ENCODE measurements around the gene TBL3. TPM values are rescaled to one million over a fixed set of nuclear protein-coding genes. Genes with fewer than 3 reads are reported as not detected.

The TBL3 gene
- total RNA-seq, 2 experiments from 2014 or later: 37.6 to 37.9 TPM

DNA sequence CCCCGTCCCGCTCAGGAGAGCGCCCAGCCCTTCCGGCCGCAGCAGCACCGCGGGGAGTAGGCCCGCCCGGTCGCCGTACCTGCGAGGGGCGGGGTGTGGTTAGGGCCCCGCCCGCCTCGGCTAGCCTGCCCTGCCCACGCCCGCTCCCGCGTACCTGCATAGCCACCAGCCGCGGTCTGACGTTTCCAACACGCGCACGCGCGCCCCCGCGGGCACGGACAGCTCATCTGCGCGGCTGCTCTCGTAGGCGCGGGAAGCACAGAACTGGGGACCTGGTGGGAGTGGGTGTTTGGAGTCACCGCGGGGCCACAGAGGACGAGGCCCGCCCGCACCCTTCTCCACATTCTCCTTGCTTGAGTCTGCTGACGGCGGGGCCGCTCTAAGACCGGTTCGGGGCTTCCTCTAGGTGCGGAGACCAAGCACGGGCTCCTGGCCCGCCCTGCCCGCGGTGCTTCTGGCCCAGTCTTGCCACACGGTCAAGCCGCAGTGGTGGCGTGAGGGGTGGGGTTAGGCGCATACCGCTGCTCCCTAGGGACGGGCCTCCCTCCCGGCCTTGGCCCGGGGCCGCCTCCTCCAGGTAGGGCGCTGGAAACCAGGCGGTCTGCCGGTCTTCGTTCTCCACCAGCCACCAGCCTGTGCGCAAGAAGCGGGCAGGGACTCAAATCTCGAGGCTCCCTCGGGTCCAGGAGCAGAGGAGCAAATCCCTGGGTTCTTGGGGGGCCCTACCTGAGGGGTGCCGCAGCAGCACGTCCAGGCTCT is 7.6 kb downstream of the TBL3 start:
- Mint-ChIP-seq H3K27me3 (ENCODE audit: low read depth) (peaks cover 27% of the 10 kb centered on the region), H3K36me3 (ENCODE audit: low read depth) (peaks cover 18% of the 10 kb centered on the region), H3K9me3 (ENCODE audit: insufficient read depth) (no peaks in the 10 kb centered on the region), H3K4me1 (ENCODE audit: low read depth) (peaks cover 10% of the 10 kb centered on the region), H3K4me3 (no peak overlapping the region), H3K27ac (no peak overlapping the region)
- no peak for DNase-seq
- ChIA-PET POLR2A (interaction anchor here (1.5 to 3.5 kb wide), 2 partner anchors 8 to 15 kb away, joined by 7 to 18 read pairs; partner anchors contain the start of genes RPS2 and TBL3), CTCF (interaction anchor here (1.5 kb wide), 1 partner anchor 17 kb away, joined by 3 read pairs; no protein-coding TSS in a partner anchor)
- no peak for ATAC-seq

- DNase-seq (no peak), ATAC-seq (no peak)
- H3K36me3 Mint-ChIP-seq (ENCODE audit: low read depth): peaks cover 14% of the 10 kb centered on the region
- ChIA-PET POLR2A (interaction anchor here (1.5 to 3.5 kb wide), 2 partner anchors 8 to 15 kb away, joined by 7 to 18 read pairs; partner anchors contain the start of genes RPS2 and TBL3), CTCF (interaction anchor here (1.0 to 1.5 kb wide), 2 partner anchors 16 to 117 kb away, joined by 3 read pairs; no protein-coding TSS in a partner anchor)
- H3K27ac Mint-ChIP-seq: no peak overlapping the region
- H3K27me3 Mint-ChIP-seq (ENCODE audit: low read depth): peaks cover 27% of the 10 kb centered on the region
- H3K9me3 Mint-ChIP-seq (ENCODE audit: insufficient read depth): no peaks in the 10 kb centered on the region
- peaks cover 15% of the 10 kb centered on the region for H3K4me1 Mint-ChIP-seq (ENCODE audit: low read depth)
- H3K4me3 Mint-ChIP-seq: no peak overlapping the region
Measured at GRCh38 chr16:1980030-1980769, 8.3 kb downstream of the TBL3 start.

- peaks cover 27% of the 10 kb centered on the region for H3K27me3 Mint-ChIP-seq (ENCODE audit: low read depth)
- H3K27ac Mint-ChIP-seq: no peak overlapping the region
- POLR2A ChIA-PET: interaction anchor here (1.5 to 3.5 kb wide), 2 partner anchors 9 to 16 kb away, joined by 7 to 18 read pairs; partner anchors contain the start of genes RPS2 and TBL3
- peaks cover 18% of the 10 kb centered on the region for H3K36me3 Mint-ChIP-seq (ENCODE audit: low read depth)
- no peak for DNase-seq
- no peak for ATAC-seq
- peaks cover 21% of the 10 kb centered on the region for H3K4me1 Mint-ChIP-seq (ENCODE audit: low read depth)
- no peak overlapping the region for H3K4me3 Mint-ChIP-seq
- H3K9me3 Mint-ChIP-seq (ENCODE audit: insufficient read depth): no peaks in the 10 kb centered on the region
- CTCF ChIA-PET: interaction anchor here (1.0 to 1.5 kb wide), 3 partner anchors 15 to 118 kb away, joined by 3 to 5 read pairs (median 3); no protein-coding TSS in a partner anchor
Measured at GRCh38 chr16:1980770-1981087, 8.9 kb downstream of the TBL3 start.

DNA sequence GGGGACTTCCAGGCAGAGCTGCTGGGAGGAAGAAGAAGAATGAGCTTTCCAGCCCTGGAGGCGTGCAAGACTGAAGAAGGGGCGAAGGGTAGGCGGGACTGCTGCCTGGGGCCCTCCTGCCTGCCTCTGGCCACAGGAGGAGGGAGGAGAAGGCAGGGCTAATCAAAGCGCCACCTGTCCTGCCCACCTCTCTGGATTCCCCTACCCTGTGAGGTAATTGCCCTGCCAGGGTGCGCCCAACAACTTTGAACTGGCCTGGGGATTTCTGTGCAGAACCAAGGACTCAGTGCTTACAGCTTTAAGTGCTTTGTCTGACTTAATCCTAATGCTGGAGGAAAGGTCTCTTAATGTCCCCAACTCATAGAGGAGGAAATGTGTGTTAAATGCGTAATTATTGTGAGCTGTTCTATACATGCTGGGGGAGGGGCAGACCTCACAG is 9.6 kb downstream of the TBL3 start, which contains the start of gene NOXO1:
NOXO1 (minus strand) TSS at position 72 of the 439 bp plus-strand sequence. CDS start 290 bp downstream, outside the sequence.
- Mint-ChIP-seq H3K9me3 (ENCODE audit: insufficient read depth) (no peaks in the 10 kb centered on the region), H3K27ac (no peak within 1 kb of the TSS), H3K4me1 (ENCODE audit: low read depth) (peaks cover 24% of the 10 kb centered on the region), H3K27me3 (ENCODE audit: low read depth) (peaks cover 27% of the 10 kb centered on the region), H3K36me3 (ENCODE audit: low read depth) (peaks cover 16% of the 10 kb centered on the region), H3K4me3 (peak within 1 kb of the TSS; percentile 5)
- DNase-seq (no peak), ATAC-seq (no peak)
- CTCF ChIA-PET: interaction anchor here (1.0 to 1.5 kb wide), 3 partner anchors 15 to 118 kb away, joined by 3 to 5 read pairs (median 3); no protein-coding TSS in a partner anchor
- POLR2A ChIA-PET: interaction anchor here (0.7 to 3.5 kb wide), 3 partner anchors 10 to 17 kb away, joined by 5 to 18 read pairs (median 7); partner anchors contain the start of genes RPS2 and TBL3

DNA sequence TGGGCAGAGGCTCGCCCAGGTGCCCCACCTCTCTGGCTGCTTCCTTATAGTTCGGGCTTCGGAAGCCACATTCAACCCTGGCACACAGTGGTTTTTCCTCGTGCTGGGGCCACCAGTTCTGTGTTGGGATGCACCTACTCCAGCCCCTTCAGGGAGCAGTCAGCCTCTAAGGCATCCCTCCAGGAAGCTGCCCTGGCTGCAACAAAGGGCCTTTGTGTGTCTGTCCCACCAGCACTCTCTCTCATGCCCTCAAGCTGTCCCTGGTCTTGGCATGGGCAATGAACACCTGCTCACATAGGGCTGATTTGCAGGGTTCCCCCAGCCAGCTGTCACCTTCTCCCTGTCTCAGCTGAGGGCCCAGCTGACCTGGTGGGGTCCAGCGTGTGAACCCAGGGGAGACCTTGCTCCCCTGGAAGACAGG is 10.2 kb downstream of the TBL3 start:
- CTCF ChIA-PET: interaction anchor here (0.9 to 1.5 kb wide), 3 partner anchors 22 to 158 kb away, joined by 3 to 5 read pairs (median 3); no protein-coding TSS in a partner anchor
- H3K9me3 Mint-ChIP-seq (ENCODE audit: insufficient read depth): no peaks in the 10 kb centered on the region
- POLR2A ChIA-PET: interaction anchor here (0.7 to 3.5 kb wide), 2 partner anchors 10 to 17 kb away, joined by 5 to 18 read pairs; partner anchors contain the start of genes RPS2 and TBL3
- DNase-seq (no peak), ATAC-seq (no peak)
- H3K27ac Mint-ChIP-seq: no peak overlapping the region
- peaks cover 27% of the 10 kb centered on the region for H3K27me3 Mint-ChIP-seq (ENCODE audit: low read depth)
- peaks cover 27% of the 10 kb centered on the region for H3K4me1 Mint-ChIP-seq (ENCODE audit: low read depth)
- H3K4me3 Mint-ChIP-seq: peak overlapping the region; percentile 5
- H3K36me3 Mint-ChIP-seq (ENCODE audit: low read depth): peaks cover 22% of the 10 kb centered on the region

DNA sequence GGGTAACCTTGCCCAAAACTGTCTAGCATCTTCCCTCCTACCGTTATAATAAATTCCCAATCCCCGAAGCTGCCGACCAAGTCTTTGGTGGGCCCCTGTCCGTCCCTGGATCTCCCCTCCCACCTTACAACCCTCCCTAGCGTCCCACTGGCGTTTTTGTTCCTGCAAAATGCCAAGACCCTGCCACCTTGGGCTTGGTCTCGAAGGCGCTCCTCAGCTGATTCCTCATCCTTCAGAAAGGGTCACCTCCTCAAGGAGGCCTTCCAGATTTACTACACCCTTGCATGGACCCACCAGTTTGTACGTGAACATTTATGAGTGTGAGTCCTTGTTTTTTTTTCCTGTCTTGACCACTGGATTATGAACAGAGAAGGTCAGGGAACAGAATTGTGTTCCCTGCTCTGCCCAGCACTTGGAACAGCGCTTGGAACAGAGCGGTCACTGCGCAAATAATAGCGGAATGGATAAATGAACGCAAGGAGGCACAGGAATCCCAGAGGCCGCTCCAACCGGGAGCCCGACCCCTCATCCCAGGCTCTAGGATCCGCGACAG is 11.2 kb downstream of the TBL3 start:
- Mint-ChIP-seq H3K27ac (no peak overlapping the region), H3K4me1 (ENCODE audit: low read depth) (peaks cover 27% of the 10 kb centered on the region), H3K27me3 (ENCODE audit: low read depth) (peaks cover 27% of the 10 kb centered on the region), H3K36me3 (ENCODE audit: low read depth) (peaks cover 20% of the 10 kb centered on the region), H3K9me3 (ENCODE audit: insufficient read depth) (no peaks in the 10 kb centered on the region), H3K4me3 (peak overlapping the region; percentile 80)
- CTCF ChIA-PET: interaction anchor here (0.9 to 3.7 kb wide), 5 partner anchors 17 to 157 kb away, joined by 3 to 13 read pairs (median 3); partner anchors contain the start of gene RNF151
- no peak for DNase-seq
- no peak for ATAC-seq
- POLR2A ChIA-PET: interaction anchor here (0.6 to 3.5 kb wide), 4 partner anchors 10 to 18 kb away, joined by 3 to 24 read pairs (median 11); partner anchors contain the start of genes RPS2 and TBL3

- Mint-ChIP-seq H3K4me1 (ENCODE audit: low read depth) (peaks cover 27% of the 10 kb centered on the region), H3K4me3 (peak within 1 kb of the TSS; percentile 80), H3K36me3 (ENCODE audit: low read depth) (peaks cover 18% of the 10 kb centered on the region), H3K27me3 (ENCODE audit: low read depth) (peaks cover 31% of the 10 kb centered on the region), H3K9me3 (ENCODE audit: insufficient read depth) (no peaks in the 10 kb centered on the region), H3K27ac (peak within 1 kb of the TSS; percentile 32)
- ChIA-PET CTCF (interaction anchor here (1.0 to 3.7 kb wide), 6 partner anchors 17 to 157 kb away, joined by 3 to 13 read pairs (median 4); partner anchors contain the start of genes MSRB1, RNF151 and RPS2), POLR2A (interaction anchor here (0.6 to 2.7 kb wide), 5 partner anchors 8 to 172 kb away, joined by 3 to 24 read pairs (median 5); partner anchors contain the start of genes RPS2, TBL3 and TRAF7)
- ATAC-seq: peak; percentile 88
- peak; percentile 80 for DNase-seq
Measured at GRCh38 chr16:1983544-1984346, 11.9 kb downstream of the TBL3 start, which contains the start of gene GFER. Gene GFER (plus strand): TSS chr16:1984193. CDS start chr16:1984219, 26 bp downstream.

DNA sequence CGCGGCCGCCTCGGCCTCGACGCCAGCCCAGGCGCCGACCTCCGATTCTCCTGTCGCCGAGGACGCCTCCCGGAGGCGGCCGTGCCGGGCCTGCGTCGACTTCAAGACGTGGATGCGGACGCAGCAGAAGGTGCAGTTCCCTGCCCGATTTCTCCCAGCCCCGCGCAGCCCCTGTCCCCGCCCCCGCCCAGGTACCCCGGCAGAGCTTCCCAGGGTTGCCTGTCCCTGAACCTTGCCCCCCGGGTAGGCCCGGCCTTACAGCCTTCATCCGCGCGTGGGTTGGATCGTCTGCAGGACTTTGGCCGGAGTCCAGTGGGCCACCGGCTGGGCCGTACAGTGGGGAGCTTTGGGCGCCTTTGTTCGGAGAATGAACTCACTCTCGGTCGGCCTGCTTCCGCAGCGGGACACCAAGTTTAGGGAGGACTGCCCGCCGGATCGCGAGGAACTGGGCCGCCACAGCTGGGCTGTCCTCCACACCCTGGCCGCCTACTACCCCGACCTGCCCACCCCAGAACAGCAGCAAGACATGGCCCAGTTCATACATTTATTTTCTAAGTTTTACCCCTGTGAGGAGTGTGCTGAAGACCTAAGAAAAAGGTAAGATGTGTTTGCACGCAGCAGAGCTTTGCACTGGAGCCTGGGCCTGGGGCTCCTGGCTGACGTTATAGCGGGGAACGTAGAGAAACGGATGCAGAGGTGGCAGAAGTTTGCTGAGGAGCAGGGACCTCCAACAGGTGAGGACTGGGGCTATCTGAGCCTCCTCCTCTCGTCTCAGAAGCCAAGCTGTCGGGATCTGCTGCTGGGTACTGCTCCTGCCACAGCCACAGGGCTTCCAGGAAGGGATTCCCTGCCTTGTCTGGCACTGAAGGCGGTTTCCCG is 12.7 kb downstream of the TBL3 start:
- H3K36me3 Mint-ChIP-seq (ENCODE audit: low read depth): peaks cover 16% of the 10 kb centered on the region
- CTCF ChIA-PET: interaction anchor here (1.0 to 3.7 kb wide), 6 partner anchors 18 to 156 kb away, joined by 3 to 13 read pairs (median 4); partner anchors contain the start of genes MSRB1, RNF151 and RPS2
- DNase-seq: no peak

DNA sequence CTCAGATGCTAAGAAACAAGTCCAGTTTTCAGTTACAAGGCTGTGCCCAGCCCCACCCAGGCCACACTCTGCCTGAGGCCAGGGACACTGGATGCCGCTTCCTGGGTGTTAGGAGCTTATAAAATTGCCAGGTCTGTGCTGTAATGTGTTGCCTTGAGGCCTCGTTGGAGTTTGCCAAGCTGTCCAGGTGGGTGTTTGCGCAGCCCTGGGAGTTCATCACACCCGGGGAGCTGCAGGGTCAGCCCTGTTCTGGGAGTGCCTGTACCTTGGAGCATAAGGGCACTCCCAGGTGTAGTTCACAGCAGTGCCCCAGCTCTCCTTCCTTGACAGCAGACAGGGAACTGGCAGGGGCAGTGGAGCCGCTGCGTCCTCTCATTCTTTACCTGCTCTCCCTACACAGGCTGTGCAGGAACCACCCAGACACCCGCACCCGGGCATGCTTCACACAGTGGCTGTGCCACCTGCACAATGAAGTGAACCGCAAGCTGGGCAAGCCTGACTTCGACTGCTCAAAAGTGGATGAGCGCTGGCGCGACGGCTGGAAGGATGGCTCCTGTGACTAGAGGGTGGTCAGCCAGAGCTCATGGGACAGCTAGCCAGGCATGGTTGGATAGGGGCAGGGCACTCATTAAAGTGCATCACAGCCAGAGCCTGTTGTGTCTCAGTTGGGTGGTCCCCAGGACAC is 13.8 kb downstream of the TBL3 start:
- no peak for DNase-seq
- POLR2A ChIA-PET: interaction anchor here (0.7 to 2.7 kb wide), 3 partner anchors 14 to 237 kb away, joined by 3 to 24 read pairs (median 13); partner anchors contain the start of genes RPS2 and TBL3
- H3K27me3 Mint-ChIP-seq (ENCODE audit: low read depth): peaks cover 35% of the 10 kb centered on the region
- H3K36me3 Mint-ChIP-seq (ENCODE audit: low read depth): peaks cover 16% of the 10 kb centered on the region
- peaks cover 33% of the 10 kb centered on the region for H3K4me1 Mint-ChIP-seq (ENCODE audit: low read depth)
- ATAC-seq: no peak
- CTCF ChIA-PET: interaction anchor here (1.2 to 3.7 kb wide), 3 partner anchors 18 to 155 kb away, joined by 3 to 13 read pairs (median 5); partner anchors contain the start of gene MSRB1
- peak overlapping the region; percentile 80 for H3K4me3 Mint-ChIP-seq
- H3K27ac Mint-ChIP-seq: no peak overlapping the region
- no peaks in the 10 kb centered on the region for H3K9me3 Mint-ChIP-seq (ENCODE audit: insufficient read depth)

More for the DNA sequence above, 12.7 kb downstream of the TBL3 start:
- Mint-ChIP-seq H3K9me3 (ENCODE audit: insufficient read depth) (no peaks in the 10 kb centered on the region), H3K27me3 (ENCODE audit: low read depth) (peaks cover 38% of the 10 kb centered on the region), H3K27ac (peak overlapping the region; percentile 32), H3K4me3 (peak overlapping the region; percentile 80), H3K4me1 (ENCODE audit: low read depth) (peaks cover 30% of the 10 kb centered on the region)
- POLR2A ChIA-PET: interaction anchor here (0.6 to 2.7 kb wide), 5 partner anchors 9 to 171 kb away, joined by 3 to 24 read pairs (median 5); partner anchors contain the start of genes RPS2, TBL3 and TRAF7
- peak; percentile 45 for ATAC-seq
